Right ventricle myocardium superior (tissue), 1 donor: ENCODE measurements around the gene KLF2. TPM values are rescaled to one million over a fixed set of nuclear protein-coding genes. Genes with fewer than 3 reads are reported as not detected.

Source experiments
- ATAC-seq: fragments of 200-7000 bp; cut with Tn5 transposase; one replicate; pipeline ENCODE4 v1.9.1; 2020; ENCODE audit warnings: mild to moderate bottlenecking; ENCODE audit not compliant: poor library complexity
- DNase-seq: peaks from one replicate; pipeline ENCODE4 v3.0.0-alpha.2; 2020
- intact Hi-C: fragments of 100-400 bp; cut with DNase I; formaldehyde crosslinking; loops from one replicate; pipeline ENCODE4 v1.11.2; 2022
- total RNA-seq: library from RNA; stranded (reverse); fragmentation: NEBNext Ultra II Directional; extraction: Animal tissue kit (Norgen Biotek cat#: 25700); gene quantifications from one replicate; pipeline ENCODE4 v1.2.1, GENCODE V29; 2021
- donor health status: DM: no; HTN: yes; CAD: no; lungs with severe emphysema.

Gene KLF2
- total RNA-seq, 1 donor from 2014 or later, result 67.6 TPM

- no peak for ATAC-seq
- DNase-seq, result peak; percentile 34
- intact Hi-C loops, result no loop called here
Observed at GRCh38 chr19:16369664-16370576, 45.3 kb downstream of the KLF2 start.

- intact Hi-C loops, result no loop called here
- ATAC-seq (no peak), DNase-seq (peak; percentile 34)
Observed at GRCh38 chr19:16370641-16371391, 46.2 kb downstream of the KLF2 start.

GRCh38 chr19:16371540-16371986 lies 46.9 kb downstream of the KLF2 start:
- ATAC-seq, result peak; percentile 59
- DNase-seq, result peak; percentile 82
- intact Hi-C loops, result no loop called here

- intact Hi-C loops, result no loop called here
- ATAC-seq (no peak), DNase-seq (peak; percentile 34)
Observed at GRCh38 chr19:16372065-16372915, 47.7 kb downstream of the KLF2 start.

GRCh38 chr19:16373079-16373478 lies 48.5 kb downstream of the KLF2 start:
- intact Hi-C loops, result no loop called here
- ATAC-seq (no peak), DNase-seq (peak; percentile 33)

- intact Hi-C loops, result no loop called here
- DNase-seq (peak; percentile 62), ATAC-seq (peak; percentile 10)
Observed at GRCh38 chr19:16373532-16373931, 48.9 kb downstream of the KLF2 start.

GRCh38 chr19:16373989-16374388 lies 49.4 kb downstream of the KLF2 start:
- peak; percentile 30 for DNase-seq
- intact Hi-C loops, result no loop called here
- no peak for ATAC-seq

GRCh38 chr19:16374436-16374835 lies 49.8 kb downstream of the KLF2 start:
- intact Hi-C loops, result no loop called here
- ATAC-seq, result no peak
- DNase-seq, result peak; percentile 30

- ATAC-seq (no peak), DNase-seq (peak; percentile 21)
- intact Hi-C loops, result no loop called here
Observed at GRCh38 chr19:16375157-16375935, 50.7 kb downstream of the KLF2 start.

GRCh38 chr19:16375936-16376185 lies 51.2 kb downstream of the KLF2 start:
- intact Hi-C loops, result no loop called here
- DNase-seq (peak; percentile 24), ATAC-seq (no peak)

- DNase-seq (peak; percentile 53), ATAC-seq (peak; percentile 18)
- intact Hi-C loops, result no loop called here
Observed at GRCh38 chr19:16376241-16376640, 51.6 kb downstream of the KLF2 start.

- intact Hi-C loops, result no loop called here
- DNase-seq, result peak; percentile 43
- ATAC-seq, result peak; percentile 3
Observed at GRCh38 chr19:16376649-16377048, 52.0 kb downstream of the KLF2 start.

- DNase-seq (peak; percentile 30), ATAC-seq (no peak)
- intact Hi-C loops, result no loop called here
Observed at GRCh38 chr19:16377521-16377920, 52.9 kb downstream of the KLF2 start.

Other genes starting within 250 kb of the KLF2 start
- gene TPM4, start 248.3 kb upstream of the KLF2 start, total RNA-seq, result 74.7 TPM
- 16.8 TPM for gene RAB8A, start 212.9 kb upstream of the KLF2 start, total RNA-seq
- 0.32 TPM for gene HSH2D, start 181.1 kb upstream of the KLF2 start, total RNA-seq
- not detected for gene CIB3, start 151.3 kb upstream of the KLF2 start, total RNA-seq
- 33.9 TPM for gene FAM32A, start 139.4 kb upstream of the KLF2 start, total RNA-seq
- 35.6 TPM for gene AP1M1, start 126.9 kb upstream of the KLF2 start, total RNA-seq
- gene EPS15L1, start 147.1 kb downstream of the KLF2 start, total RNA-seq, result 76.1 TPM
- not detected for gene CALR3, start 171.3 kb downstream of the KLF2 start, total RNA-seq
- 3.6 TPM for gene C19orf44, start 171.6 kb downstream of the KLF2 start, total RNA-seq
- 19.7 TPM for gene CHERP, start 217.6 kb downstream of the KLF2 start, total RNA-seq
- 20.8 TPM for gene SLC35E1, start 247.6 kb downstream of the KLF2 start, total RNA-seq